ENCODE results near the gene UTS2R. TPM values are rescaled to one million over a fixed set of nuclear protein-coding genes. Genes with fewer than 3 reads are reported as not detected.
"Not testable (repeated sequence)": the region's sequence is repeated elsewhere in the genome, so short reads cannot be mapped to it uniquely, and the experiment has no call there.

Gene UTS2R
- total RNA-seq, 1 donor from 2014 or later: not detected

DNA sequence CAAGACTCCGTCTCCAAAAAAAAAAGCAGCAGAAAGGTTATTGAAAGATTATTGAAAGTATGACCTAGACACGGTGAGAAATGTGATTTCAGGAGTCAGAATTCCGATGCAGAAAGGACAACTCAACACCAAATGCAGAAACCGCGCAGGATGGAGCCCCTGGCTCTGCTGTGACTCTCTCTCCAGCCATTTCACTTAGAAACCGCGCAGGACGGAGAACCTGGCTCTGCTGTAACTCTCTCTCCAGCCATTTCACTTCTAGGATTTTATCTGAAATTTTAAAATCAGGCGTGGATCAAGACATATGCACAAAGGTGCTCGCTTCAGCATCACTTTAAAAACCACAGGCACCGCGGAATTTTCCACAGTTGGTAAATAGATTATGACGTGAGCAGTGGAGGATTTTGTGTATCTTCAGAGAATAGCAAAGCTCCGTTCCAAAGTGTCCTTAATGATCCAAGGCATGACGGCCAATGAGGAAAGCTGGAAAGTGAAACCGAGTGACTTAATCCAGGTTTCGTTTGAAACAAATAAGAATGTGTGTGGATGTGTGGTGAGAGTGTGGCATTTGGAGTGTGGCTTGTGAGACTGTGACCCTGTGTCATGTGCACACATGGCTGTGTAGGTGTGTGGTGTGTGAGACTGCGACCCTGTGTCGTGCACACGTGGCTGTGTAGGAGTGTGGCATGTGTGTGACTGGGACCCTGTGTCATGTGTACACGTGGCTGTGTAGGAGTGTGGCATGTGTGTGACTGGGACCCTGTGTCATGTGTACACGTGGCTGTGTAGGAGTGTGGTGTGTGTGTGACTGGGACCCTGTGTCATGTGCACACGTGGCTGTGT lies 9.5 kb downstream of the UTS2R start:
- TF ChIP-seq, protein P1, sequence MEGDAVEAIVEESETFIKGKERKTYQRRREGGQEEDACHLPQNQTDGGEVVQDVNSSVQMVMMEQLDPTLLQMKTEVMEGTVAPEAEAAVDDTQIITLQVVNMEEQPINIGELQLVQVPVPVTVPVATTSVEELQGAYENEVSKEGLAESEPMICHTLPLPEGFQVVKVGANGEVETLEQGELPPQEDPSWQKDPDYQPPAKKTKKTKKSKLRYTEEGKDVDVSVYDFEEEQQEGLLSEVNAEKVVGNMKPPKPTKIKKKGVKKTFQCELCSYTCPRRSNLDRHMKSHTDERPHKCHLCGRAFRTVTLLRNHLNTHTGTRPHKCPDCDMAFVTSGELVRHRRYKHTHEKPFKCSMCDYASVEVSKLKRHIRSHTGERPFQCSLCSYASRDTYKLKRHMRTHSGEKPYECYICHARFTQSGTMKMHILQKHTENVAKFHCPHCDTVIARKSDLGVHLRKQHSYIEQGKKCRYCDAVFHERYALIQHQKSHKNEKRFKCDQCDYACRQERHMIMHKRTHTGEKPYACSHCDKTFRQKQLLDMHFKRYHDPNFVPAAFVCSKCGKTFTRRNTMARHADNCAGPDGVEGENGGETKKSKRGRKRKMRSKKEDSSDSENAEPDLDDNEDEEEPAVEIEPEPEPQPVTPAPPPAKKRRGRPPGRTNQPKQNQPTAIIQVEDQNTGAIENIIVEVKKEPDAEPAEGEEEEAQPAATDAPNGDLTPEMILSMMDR (IDR thresholded peaks at IDR 0.05): no peak
- no peaks in the 10 kb centered on the region for H3K9me3 ChIP-seq
- H3K36me3 ChIP-seq: no peaks in the 10 kb centered on the region
- peaks cover 6% of the 10 kb centered on the region for H3K4me1 ChIP-seq
- no peak overlapping the region for H3K27ac ChIP-seq
- DNase-seq: no peak
- intact Hi-C loops (cut with DNase I): no loop called here
- H3K4me3 ChIP-seq: no peak overlapping the region
- peaks cover 49% of the 10 kb centered on the region for H3K27me3 ChIP-seq
- ATAC-seq: no peak

DNA sequence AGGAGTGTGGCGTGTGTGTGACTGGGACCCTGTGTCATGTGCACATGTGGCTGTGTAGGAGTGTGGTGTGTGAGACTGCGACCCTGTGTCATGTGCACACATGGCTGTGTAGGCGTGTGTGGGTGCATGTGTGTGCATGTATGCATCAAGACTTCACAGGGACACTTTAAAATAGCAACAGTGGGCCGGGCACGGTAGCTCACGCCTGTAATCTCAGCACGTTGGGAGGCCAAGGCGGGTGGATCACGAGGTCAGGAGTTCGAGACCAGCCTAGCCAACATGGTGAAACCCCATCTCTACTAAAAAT lies 10.1 kb downstream of the UTS2R start:
- H3K36me3 ChIP-seq; H3K4me3 ChIP-seq; intact Hi-C loops (cut with DNase I); H3K4me1 ChIP-seq; DNase-seq; H3K27ac ChIP-seq; ATAC-seq; H3K9me3 ChIP-seq: not testable (repeated sequence)
- peaks cover 48% of the 10 kb centered on the region for H3K27me3 ChIP-seq

DNA sequence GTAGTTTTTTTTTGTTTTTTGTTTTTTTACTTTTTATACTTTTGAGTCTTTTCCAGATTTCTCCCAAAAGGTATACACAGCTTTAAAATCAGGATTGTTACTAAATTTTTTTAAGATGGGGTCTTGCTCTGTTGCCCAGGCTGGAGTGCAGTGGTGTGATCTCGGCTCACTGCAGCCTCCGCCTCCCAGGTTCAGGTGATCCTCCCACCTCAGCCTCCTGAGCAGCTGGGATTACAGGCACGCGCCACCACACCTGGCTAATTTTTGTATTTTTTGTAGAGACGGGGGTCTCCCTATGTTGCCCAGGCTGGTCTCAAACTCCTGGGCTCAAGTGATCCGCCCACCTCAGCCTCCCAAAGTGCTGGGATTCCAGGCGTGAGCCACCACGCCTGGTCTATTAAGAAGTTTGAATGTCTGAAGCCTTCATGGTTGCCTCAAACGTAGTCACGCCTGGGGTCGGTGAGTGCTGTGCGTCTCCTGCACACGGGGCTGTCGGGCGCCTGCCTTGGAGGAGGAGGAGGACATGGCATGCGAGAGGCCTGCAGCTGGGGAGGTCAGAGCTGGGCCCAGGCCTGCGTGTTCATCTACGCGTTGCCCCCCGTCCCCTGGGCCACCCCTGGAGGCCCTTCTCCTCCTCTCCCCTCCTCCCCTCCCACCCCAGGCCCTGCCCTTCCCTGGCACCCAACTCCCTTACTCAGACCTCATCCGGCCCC lies 10.8 kb downstream of the UTS2R start:
- H3K9me3 ChIP-seq; H3K36me3 ChIP-seq; DNase-seq; H3K27ac ChIP-seq; ATAC-seq; H3K4me3 ChIP-seq; intact Hi-C loops (cut with DNase I); H3K4me1 ChIP-seq: not testable (repeated sequence)
- H3K27me3 ChIP-seq: peaks cover 54% of the 10 kb centered on the region

DNA sequence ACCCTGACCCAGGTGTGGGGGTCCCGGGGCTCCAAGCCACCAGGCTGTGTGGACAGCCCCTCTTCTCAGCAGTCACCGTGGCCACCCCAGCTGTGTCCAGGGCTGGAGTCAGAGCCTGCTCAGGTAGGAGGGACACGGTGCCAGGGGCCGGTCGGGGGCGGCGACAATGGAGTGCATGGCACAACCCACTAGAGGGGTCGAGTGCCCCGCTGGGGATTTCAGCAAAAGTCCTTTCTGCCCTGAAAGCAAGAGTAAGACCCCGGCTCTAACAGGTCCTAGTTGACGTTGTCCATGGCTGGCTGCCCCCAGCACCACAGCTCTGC lies 11.3 kb downstream of the UTS2R start:
- Histone ChIP-seq H3K27ac (no peak overlapping the region), H3K27me3 (peaks cover 51% of the 10 kb centered on the region), H3K4me1 (peaks cover 6% of the 10 kb centered on the region), H3K9me3 (no peaks in the 10 kb centered on the region), H3K4me3 (no peak overlapping the region), H3K36me3 (no peaks in the 10 kb centered on the region)
- DNase-seq (no peak), ATAC-seq (no peak)
- TF ChIP-seq, protein P1 (IDR thresholded peaks at IDR 0.05): no peak
- intact Hi-C loops (cut with DNase I): no loop called here

DNA sequence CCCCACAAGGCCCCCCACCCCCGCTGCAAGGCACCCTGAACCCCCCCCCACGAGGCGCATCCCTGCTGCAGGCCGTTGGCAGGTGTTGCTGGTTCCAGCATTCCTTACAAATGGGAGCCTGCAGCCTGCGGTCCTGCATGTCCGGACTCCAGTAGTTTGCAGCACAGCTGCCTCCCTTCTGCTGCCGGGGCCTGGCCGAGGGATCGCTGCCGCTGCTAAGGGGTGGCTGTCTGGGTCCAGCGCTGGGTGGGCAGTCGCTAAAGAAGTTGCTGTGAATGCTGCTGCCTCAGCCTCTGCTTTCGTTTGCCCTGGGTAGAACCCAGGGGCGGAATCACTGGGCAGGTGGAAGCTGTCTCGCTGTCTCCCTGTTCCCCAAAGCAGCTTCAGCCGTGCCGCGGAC lies 11.8 kb downstream of the UTS2R start:
- no peak overlapping the region for H3K4me3 ChIP-seq
- peaks cover 6% of the 10 kb centered on the region for H3K4me1 ChIP-seq
- no peaks in the 10 kb centered on the region for H3K9me3 ChIP-seq
- intact Hi-C loops (cut with DNase I): no loop called here
- H3K27ac ChIP-seq: no peak overlapping the region
- ATAC-seq: no peak
- TF ChIP-seq, protein P1 (IDR thresholded peaks at IDR 0.05): no peak
- peaks cover 46% of the 10 kb centered on the region for H3K27me3 ChIP-seq
- H3K36me3 ChIP-seq: no peaks in the 10 kb centered on the region
- no peak for DNase-seq

DNA sequence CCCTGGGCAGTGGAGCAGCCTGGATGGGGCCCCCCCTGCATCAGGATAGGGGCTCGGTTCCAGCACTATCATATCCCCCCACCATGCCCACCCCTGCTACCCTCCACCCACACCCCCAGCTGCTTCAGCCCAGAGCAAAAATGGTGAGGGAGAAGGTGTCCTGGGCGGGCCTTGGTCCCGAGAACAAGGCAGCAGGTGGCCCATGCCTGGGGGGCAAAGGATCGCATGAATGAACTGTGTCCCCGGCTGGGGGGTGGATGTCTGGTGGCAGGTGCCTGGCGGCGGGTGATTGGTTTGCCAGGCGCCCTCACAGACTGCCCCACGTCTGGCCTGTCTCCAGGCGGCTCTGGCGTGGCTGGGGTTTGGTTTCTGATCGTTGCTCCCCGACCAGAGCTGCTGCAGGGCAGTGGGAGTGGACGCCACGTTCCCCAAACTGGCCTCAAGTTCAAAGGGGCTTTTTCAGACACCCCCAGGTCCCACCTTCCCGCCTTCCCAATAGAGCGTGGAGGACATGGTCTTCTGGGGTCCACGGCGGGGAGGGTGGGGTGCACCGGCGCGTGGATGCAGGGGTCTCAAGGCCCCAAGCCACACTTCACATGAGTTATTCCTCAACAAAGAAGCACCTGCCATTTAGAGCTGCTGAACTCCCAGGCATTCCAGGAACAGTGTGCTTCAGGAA lies 12.6 kb downstream of the UTS2R start:
- Histone ChIP-seq H3K27ac (no peak overlapping the region), H3K4me1 (peaks cover 6% of the 10 kb centered on the region), H3K9me3 (no peaks in the 10 kb centered on the region), H3K4me3 (no peak overlapping the region), H3K27me3 (peaks cover 38% of the 10 kb centered on the region), H3K36me3 (no peaks in the 10 kb centered on the region)
- no peak for DNase-seq
- intact Hi-C loops (cut with DNase I): no loop called here
- ATAC-seq: no peak
- TF ChIP-seq, protein P1 (IDR thresholded peaks at IDR 0.05): no peak
